Measurements from ENCODE around the gene LIM2. TPM values are rescaled to one million over a fixed set of nuclear protein-coding genes. Genes with fewer than 3 reads are reported as not detected.

Gene LIM2
- total and polyA plus RNA-seq, 2 donors from 2014 or later, result not detected

- TF ChIP-seq CTCF (IDR thresholded peaks at IDR 0.05; ENCODE audit: borderline replicate concordance, extremely low read depth, insufficient read depth), result no peak
- H3K9ac ChIP-seq (ENCODE audit: low read length in 3 of 3), result no peak overlapping the region
- intact Hi-C loops (cut with DNase I), result no loop called here
- no peak overlapping the region for H3K27ac ChIP-seq (ENCODE audit: low read depth in 2 of 2, low read length in 2 of 2)
- H3K4me3 ChIP-seq (ENCODE audit: low read length in 3 of 3), result no peak overlapping the region
- no peaks in the 10 kb centered on the region for H3K9me3 ChIP-seq (ENCODE audit: control insufficient read depth in 2 of 3, insufficient read depth in 1 of 3, low read length in 3 of 3)
- no peaks in the 10 kb centered on the region for H3K36me3 ChIP-seq (ENCODE audit: control insufficient read depth in 2 of 3, insufficient read depth in 3 of 3, low read length in 3 of 3)
- FAIRE-seq, result no peak
- no peak for DNase-seq
- no peaks in the 10 kb centered on the region for H3K4me1 ChIP-seq (ENCODE audit: control insufficient read depth in 2 of 3, insufficient read depth in 2 of 3, low read depth in 1 of 3, low read length in 3 of 3)
- H3K27me3 ChIP-seq (ENCODE audit: control insufficient read depth, insufficient read depth, low read length), result no peaks in the 10 kb centered on the region
Measured at GRCh38 chr19:51431124-51431523, 43.4 kb upstream of the LIM2 start.

GRCh38 chr19:51430221-51430620, 42.4 kb upstream of the LIM2 start:
- H3K4me3 ChIP-seq (ENCODE audit: low read length in 3 of 3), result no peak overlapping the region
- no peaks in the 10 kb centered on the region for H3K27me3 ChIP-seq (ENCODE audit: control insufficient read depth, insufficient read depth, low read length)
- no peak overlapping the region for H3K27ac ChIP-seq (ENCODE audit: low read depth in 2 of 2, low read length in 2 of 2)
- no peak overlapping the region for H3K9ac ChIP-seq (ENCODE audit: low read length in 3 of 3)
- no peaks in the 10 kb centered on the region for H3K9me3 ChIP-seq (ENCODE audit: control insufficient read depth in 2 of 3, insufficient read depth in 1 of 3, low read length in 3 of 3)
- intact Hi-C loops (cut with DNase I), result no loop called here
- H3K36me3 ChIP-seq (ENCODE audit: control insufficient read depth in 2 of 3, insufficient read depth in 3 of 3, low read length in 3 of 3), result no peaks in the 10 kb centered on the region
- TF ChIP-seq CTCF (IDR thresholded peaks at IDR 0.05; ENCODE audit: borderline replicate concordance, extremely low read depth, insufficient read depth), result no peak
- H3K4me1 ChIP-seq (ENCODE audit: control insufficient read depth in 2 of 3, insufficient read depth in 2 of 3, low read depth in 1 of 3, low read length in 3 of 3), result no peaks in the 10 kb centered on the region
- no peak for FAIRE-seq
- DNase-seq, result peak in 1 of 5 donors; percentile 12

- no peak overlapping the region for H3K9ac ChIP-seq (ENCODE audit: low read length in 3 of 3)
- FAIRE-seq (no peak), DNase-seq (peak in 1 of 5 donors; percentile 48)
- no peak overlapping the region for H3K27ac ChIP-seq (ENCODE audit: low read depth in 2 of 2, low read length in 2 of 2)
- no peak for TF ChIP-seq CTCF (IDR thresholded peaks at IDR 0.05; ENCODE audit: borderline replicate concordance, extremely low read depth, insufficient read depth)
- intact Hi-C loops (cut with DNase I), result no loop called here
- H3K4me1 ChIP-seq (ENCODE audit: control insufficient read depth in 2 of 3, insufficient read depth in 2 of 3, low read depth in 1 of 3, low read length in 3 of 3), result no peaks in the 10 kb centered on the region
- no peaks in the 10 kb centered on the region for H3K27me3 ChIP-seq (ENCODE audit: control insufficient read depth, insufficient read depth, low read length)
- H3K36me3 ChIP-seq (ENCODE audit: control insufficient read depth in 2 of 3, insufficient read depth in 3 of 3, low read length in 3 of 3), result no peaks in the 10 kb centered on the region
- H3K9me3 ChIP-seq (ENCODE audit: control insufficient read depth in 2 of 3, insufficient read depth in 1 of 3, low read length in 3 of 3), result no peaks in the 10 kb centered on the region
- no peak overlapping the region for H3K4me3 ChIP-seq (ENCODE audit: low read length in 3 of 3)
Measured at GRCh38 chr19:51427201-51427600, 39.4 kb upstream of the LIM2 start.

- intact Hi-C loops (cut with DNase I), result no loop called here
- Histone ChIP-seq H3K4me3 (ENCODE audit: low read length in 3 of 3) (no peak overlapping the region), H3K9me3 (ENCODE audit: control insufficient read depth in 2 of 3, insufficient read depth in 1 of 3, low read length in 3 of 3) (no peaks in the 10 kb centered on the region), H3K27ac (ENCODE audit: low read depth in 2 of 2, low read length in 2 of 2) (no peak overlapping the region), H3K4me1 (ENCODE audit: control insufficient read depth in 2 of 3, insufficient read depth in 2 of 3, low read depth in 1 of 3, low read length in 3 of 3) (no peaks in the 10 kb centered on the region), H3K36me3 (ENCODE audit: control insufficient read depth in 2 of 3, insufficient read depth in 3 of 3, low read length in 3 of 3) (no peaks in the 10 kb centered on the region), H3K9ac (ENCODE audit: low read length in 3 of 3) (no peak overlapping the region), H3K27me3 (ENCODE audit: control insufficient read depth, insufficient read depth, low read length) (no peaks in the 10 kb centered on the region)
- DNase-seq (peak; percentile 90 to 93 (median 91)), FAIRE-seq (no peak)
- peak; percentile 87 for TF ChIP-seq CTCF (IDR thresholded peaks at IDR 0.05; ENCODE audit: borderline replicate concordance, extremely low read depth, insufficient read depth)
Measured at GRCh38 chr19:51422053-51422448, 34.3 kb upstream of the LIM2 start.
